Gastrocnemius medialis (tissue), 4 donors: Measurements from ENCODE around the gene OR10V1.

ENCODE experiments used
- CTCF ChIP-seq, 5 experiments: fragments of 450-650 bp in 3 of 5; fragments of 200-600 bp in 2 of 5; sonication (generic) in 2 of 5; IDR thresholded peaks in 4 of 5; conservative IDR thresholded peaks in 1 of 5; 1 replicate in 4 of 5; 2 replicates in 1 of 5; pipeline ENCODE4 v1.5.1; 2016 to 2019; ENCODE audit warnings: antibody characterized with exemption in 5 of 5, mild to moderate bottlenecking in 3 of 5, moderate library complexity in 3 of 5
- POLR2A ChIP-seq, 2 donors: fragments of 450-650 bp; IDR thresholded peaks; one replicate each; pipeline ENCODE4 v1.6.1; 2017; ENCODE audit warnings: antibody characterized with exemption in 2 of 2, mild to moderate bottlenecking in 2 of 2, moderate library complexity in 2 of 2

- TF ChIP-seq CTCF (IDR thresholded peaks at IDR 0.05 in 4 of 5, conservative IDR thresholded peaks at IDR 0.05 in 1 of 5) (no peak), POLR2A (IDR thresholded peaks at IDR 0.05) (no peak)
Observed at GRCh38 chr11:59758401-59759037, 44.9 kb upstream of the OR10V1 start.
